WERI-Rb-1 (cell line): ENCODE results near the gene FFAR2.

Experiments used
- DNase-seq: peaks from one replicate; pipeline ENCODE4 v3.0.0-alpha.2; 2020
- H3K27ac ChIP-seq: fragments of 250-450 bp; sonication (Bioruptor Pico); 2 replicates; pipeline ENCODE4 v1.5.1; 2020; ENCODE audit warnings: mild to moderate bottlenecking, moderate library complexity
- H3K27me3 ChIP-seq: fragments of 250-450 bp; sonication (Bioruptor Pico); 2 replicates; pipeline ENCODE4 v1.5.1; 2021; ENCODE audit warnings: mild to moderate bottlenecking, low read depth, moderate library complexity; ENCODE audit not compliant: insufficient read depth, severe bottlenecking
- H3K36me3 ChIP-seq: fragments of 250-450 bp; sonication (Bioruptor Pico); 2 replicates; pipeline ENCODE4 v1.5.1; 2020; ENCODE audit warnings: mild to moderate bottlenecking, moderate library complexity
- H3K4me3 ChIP-seq: 2 replicates; pipeline ENCODE4 v1.5.1; 2011; ENCODE audit warnings: low read depth, mild to moderate bottlenecking, control low read depth, low read length
- H3K9me3 ChIP-seq: fragments of 250-450 bp; sonication (Bioruptor Pico); 2 replicates; pipeline ENCODE4 v1.5.1; 2021; ENCODE audit warnings: mild to moderate bottlenecking, moderate library complexity; ENCODE audit not compliant: severe bottlenecking
- CTCF ChIP-seq: IDR thresholded peaks from 2 replicates; pipeline ENCODE4 v1.5.1; 2011; ENCODE audit warnings: low read depth, mild to moderate bottlenecking, control low read depth, inconsistent platforms, low read length

FFAR2 gene

GRCh38 chr19:35483089-35483488 lies 35.0 kb downstream of the FFAR2 start:
- no peak for DNase-seq
- Histone ChIP-seq H3K9me3 (no peaks in the 10 kb centered on the region), H3K36me3 (no peaks in the 10 kb centered on the region), H3K4me3 (no peak overlapping the region), H3K27ac (no peak overlapping the region), H3K27me3 (no peaks in the 10 kb centered on the region)
- TF ChIP-seq CTCF, result no peak

- DNase-seq, result no peak
Measured at GRCh38 chr19:35484252-35485036, 36.4 kb downstream of the FFAR2 start.

GRCh38 chr19:35486268-35486708 lies 38.2 kb downstream of the FFAR2 start:
- no peak for DNase-seq
- H3K9me3 ChIP-seq, result no peaks in the 10 kb centered on the region
- no peak for TF ChIP-seq CTCF
- no peaks in the 10 kb centered on the region for H3K36me3 ChIP-seq
- H3K27ac ChIP-seq, result no peak overlapping the region
- H3K27me3 ChIP-seq, result no peaks in the 10 kb centered on the region
- H3K4me3 ChIP-seq, result no peak overlapping the region

More at GRCh38 chr19:35484252-35485036, 36.4 kb downstream of the FFAR2 start:
- no peak for TF ChIP-seq CTCF
- Histone ChIP-seq H3K9me3 (no peaks in the 10 kb centered on the region), H3K4me3 (no peak overlapping the region), H3K36me3 (no peaks in the 10 kb centered on the region), H3K27ac (no peak overlapping the region), H3K27me3 (no peaks in the 10 kb centered on the region)

GRCh38 chr19:35487656-35488182 lies 39.7 kb downstream of the FFAR2 start:
- no peaks in the 10 kb centered on the region for H3K36me3 ChIP-seq
- no peak overlapping the region for H3K4me3 ChIP-seq
- no peak overlapping the region for H3K27ac ChIP-seq
- no peaks in the 10 kb centered on the region for H3K27me3 ChIP-seq
- H3K9me3 ChIP-seq, result no peaks in the 10 kb centered on the region
- DNase-seq, result no peak
- TF ChIP-seq CTCF, result no peak

- Histone ChIP-seq H3K4me3 (no peak overlapping the region), H3K36me3 (no peaks in the 10 kb centered on the region), H3K27ac (no peak overlapping the region), H3K9me3 (no peaks in the 10 kb centered on the region), H3K27me3 (no peaks in the 10 kb centered on the region)
- no peak for TF ChIP-seq CTCF
- no peak for DNase-seq
Measured at GRCh38 chr19:35488677-35489076, 40.6 kb downstream of the FFAR2 start.
